ENCODE measurements around the gene NTNG2.

Gene NTNG2

DNA sequence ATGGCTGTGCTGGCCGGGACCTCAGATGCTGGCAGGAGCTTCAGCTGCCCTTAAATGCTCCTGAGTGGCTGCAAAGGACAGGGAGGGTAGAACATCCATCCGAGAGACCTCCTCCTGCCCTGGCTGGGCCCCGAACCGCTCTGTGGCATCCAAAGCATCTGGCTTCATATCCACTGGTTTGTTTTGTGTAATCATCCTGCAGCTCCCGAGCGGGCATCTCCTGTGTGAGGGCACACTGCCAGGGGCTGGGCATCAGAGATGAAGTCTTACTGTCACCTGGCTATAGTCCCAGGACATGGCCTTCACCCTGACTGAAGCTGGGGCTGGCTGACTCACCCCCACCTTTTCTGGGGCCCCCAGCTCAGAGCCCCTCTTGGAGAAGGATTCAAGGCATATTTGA, 18.5 kb upstream of the NTNG2 start:
- H3K9me2 ChIP-seq (replicated peaks; ENCODE audit: low read depth, low read length) = no peaks in the 10 kb centered on the region
- H3K79me2 ChIP-seq (ENCODE audit: insufficient read depth, low read length) = no peaks in the 10 kb centered on the region
- H3K9ac ChIP-seq (ENCODE audit: low read depth, low read length, poor library complexity, severe bottlenecking) = no peak overlapping the region
- no peaks in the 10 kb centered on the region for H3K9me3 ChIP-seq (ENCODE audit: insufficient read depth, low read depth, low read length)
- TF ChIP-seq, protein P1, sequence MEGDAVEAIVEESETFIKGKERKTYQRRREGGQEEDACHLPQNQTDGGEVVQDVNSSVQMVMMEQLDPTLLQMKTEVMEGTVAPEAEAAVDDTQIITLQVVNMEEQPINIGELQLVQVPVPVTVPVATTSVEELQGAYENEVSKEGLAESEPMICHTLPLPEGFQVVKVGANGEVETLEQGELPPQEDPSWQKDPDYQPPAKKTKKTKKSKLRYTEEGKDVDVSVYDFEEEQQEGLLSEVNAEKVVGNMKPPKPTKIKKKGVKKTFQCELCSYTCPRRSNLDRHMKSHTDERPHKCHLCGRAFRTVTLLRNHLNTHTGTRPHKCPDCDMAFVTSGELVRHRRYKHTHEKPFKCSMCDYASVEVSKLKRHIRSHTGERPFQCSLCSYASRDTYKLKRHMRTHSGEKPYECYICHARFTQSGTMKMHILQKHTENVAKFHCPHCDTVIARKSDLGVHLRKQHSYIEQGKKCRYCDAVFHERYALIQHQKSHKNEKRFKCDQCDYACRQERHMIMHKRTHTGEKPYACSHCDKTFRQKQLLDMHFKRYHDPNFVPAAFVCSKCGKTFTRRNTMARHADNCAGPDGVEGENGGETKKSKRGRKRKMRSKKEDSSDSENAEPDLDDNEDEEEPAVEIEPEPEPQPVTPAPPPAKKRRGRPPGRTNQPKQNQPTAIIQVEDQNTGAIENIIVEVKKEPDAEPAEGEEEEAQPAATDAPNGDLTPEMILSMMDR (conservative IDR thresholded peaks at IDR 0.05; ENCODE audit: low read length) = no peak
- TF ChIP-seq EZH2phosphoT487 (IDR thresholded peaks at IDR 0.05; ENCODE audit: borderline replicate concordance) = no peak
- no peaks in the 10 kb centered on the region for H3F3A ChIP-seq (ENCODE audit: low read depth)
- H4K20me1 ChIP-seq (ENCODE audit: insufficient read depth, low read length, poor library complexity, severe bottlenecking) = no peaks in the 10 kb centered on the region
- H3K4me3 ChIP-seq (ENCODE audit: low read length, poor library complexity, severe bottlenecking) = no peak overlapping the region
- no peaks in the 10 kb centered on the region for H3K4me1 ChIP-seq (ENCODE audit: insufficient read depth, low read length, poor library complexity, severe bottlenecking)
- no peak overlapping the region for H3K4me2 ChIP-seq (ENCODE audit: low read depth, low read length, poor library complexity, severe bottlenecking)
- no peaks in the 10 kb centered on the region for H3K27me3 ChIP-seq (ENCODE audit: insufficient read depth, low read length, poor library complexity, severe bottlenecking)
- no peak overlapping the region for H2AFZ ChIP-seq (ENCODE audit: low read length)
- no peaks in the 10 kb centered on the region for H3K36me3 ChIP-seq (ENCODE audit: insufficient read depth, low read length)

DNA sequence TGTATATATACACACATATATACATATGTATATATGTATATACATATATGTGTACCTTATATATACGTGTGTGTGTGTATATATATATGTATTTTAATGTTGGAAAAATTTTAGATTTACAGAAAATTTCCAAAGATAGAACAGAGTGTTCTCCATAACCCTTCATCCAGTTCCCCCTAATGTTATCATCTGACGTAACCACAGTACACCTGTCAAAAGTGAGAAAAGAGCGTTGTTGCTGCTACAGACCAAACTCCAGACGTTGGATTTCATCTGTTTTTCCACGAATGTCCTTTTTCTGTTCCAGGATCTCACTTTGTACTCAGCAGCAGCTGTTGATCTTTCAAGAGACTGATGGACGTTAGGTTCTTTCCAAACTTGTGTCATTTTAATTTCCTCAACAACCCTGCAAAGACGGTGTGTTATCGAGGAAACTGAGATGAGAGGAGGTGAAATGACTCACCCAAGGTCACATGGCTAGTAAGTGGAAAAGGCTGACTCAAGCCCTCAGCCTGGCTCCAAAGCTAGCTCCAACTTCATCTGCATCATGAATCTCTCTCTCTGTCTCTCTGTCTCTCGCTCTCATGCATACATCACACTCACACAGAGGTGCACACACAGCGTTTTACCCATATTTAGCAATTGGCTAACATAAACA, 17.0 kb upstream of the NTNG2 start:
- no peaks in the 10 kb centered on the region for H3K79me2 ChIP-seq (ENCODE audit: insufficient read depth, low read length)
- H3K9ac ChIP-seq (ENCODE audit: low read depth, low read length, poor library complexity, severe bottlenecking) = no peak overlapping the region
- H2AFZ ChIP-seq (ENCODE audit: low read length) = no peak overlapping the region
- no peak for TF ChIP-seq EZH2phosphoT487 (IDR thresholded peaks at IDR 0.05; ENCODE audit: borderline replicate concordance)
- TF ChIP-seq, protein P1 (conservative IDR thresholded peaks at IDR 0.05; ENCODE audit: low read length) = no peak
- no peaks in the 10 kb centered on the region for H3K9me3 ChIP-seq (ENCODE audit: insufficient read depth, low read depth, low read length)
- no peaks in the 10 kb centered on the region for H3F3A ChIP-seq (ENCODE audit: low read depth)
- no peaks in the 10 kb centered on the region for H3K9me2 ChIP-seq (replicated peaks; ENCODE audit: low read depth, low read length)
- no peak overlapping the region for H3K4me3 ChIP-seq (ENCODE audit: low read length, poor library complexity, severe bottlenecking)
- H3K36me3 ChIP-seq (ENCODE audit: insufficient read depth, low read length) = no peaks in the 10 kb centered on the region
- H4K20me1 ChIP-seq (ENCODE audit: insufficient read depth, low read length, poor library complexity, severe bottlenecking) = no peaks in the 10 kb centered on the region
- H3K4me1 ChIP-seq (ENCODE audit: insufficient read depth, low read length, poor library complexity, severe bottlenecking) = no peaks in the 10 kb centered on the region
- no peak overlapping the region for H3K4me2 ChIP-seq (ENCODE audit: low read depth, low read length, poor library complexity, severe bottlenecking)
- no peaks in the 10 kb centered on the region for H3K27me3 ChIP-seq (ENCODE audit: insufficient read depth, low read length, poor library complexity, severe bottlenecking)

DNA sequence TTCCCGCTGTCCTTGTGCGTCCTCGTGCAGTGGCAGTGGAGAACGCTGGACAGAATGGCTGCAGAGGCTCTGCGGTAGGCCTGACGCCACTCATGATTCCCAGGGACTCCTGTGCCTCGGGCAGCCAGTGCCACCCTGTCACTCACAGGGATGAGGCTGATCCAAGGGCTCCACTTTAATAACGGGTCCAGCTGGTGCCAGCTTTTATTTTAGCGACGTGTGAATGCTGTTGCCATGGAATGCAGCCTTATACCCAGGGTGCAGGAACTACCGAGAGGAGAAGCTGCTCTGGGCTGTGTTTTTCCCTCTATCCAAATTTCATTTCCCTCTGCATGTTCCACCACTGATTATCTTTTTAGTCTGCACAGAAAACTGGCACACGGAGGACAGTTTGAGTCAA, 15.8 kb upstream of the NTNG2 start:
- no peaks in the 10 kb centered on the region for H3F3A ChIP-seq (ENCODE audit: low read depth)
- no peaks in the 10 kb centered on the region for H3K9me2 ChIP-seq (replicated peaks; ENCODE audit: low read depth, low read length)
- no peaks in the 10 kb centered on the region for H3K27me3 ChIP-seq (ENCODE audit: insufficient read depth, low read length, poor library complexity, severe bottlenecking)
- no peaks in the 10 kb centered on the region for H3K36me3 ChIP-seq (ENCODE audit: insufficient read depth, low read length)
- no peak for TF ChIP-seq EZH2phosphoT487 (IDR thresholded peaks at IDR 0.05; ENCODE audit: borderline replicate concordance)
- TF ChIP-seq, protein P1 (conservative IDR thresholded peaks at IDR 0.05; ENCODE audit: low read length) = no peak
- no peaks in the 10 kb centered on the region for H3K79me2 ChIP-seq (ENCODE audit: insufficient read depth, low read length)
- no peaks in the 10 kb centered on the region for H3K4me1 ChIP-seq (ENCODE audit: insufficient read depth, low read length, poor library complexity, severe bottlenecking)
- no peak overlapping the region for H3K4me2 ChIP-seq (ENCODE audit: low read depth, low read length, poor library complexity, severe bottlenecking)
- no peak overlapping the region for H2AFZ ChIP-seq (ENCODE audit: low read length)
- H3K9ac ChIP-seq (ENCODE audit: low read depth, low read length, poor library complexity, severe bottlenecking) = no peak overlapping the region
- H3K9me3 ChIP-seq (ENCODE audit: insufficient read depth, low read depth, low read length) = no peaks in the 10 kb centered on the region
- H4K20me1 ChIP-seq (ENCODE audit: insufficient read depth, low read length, poor library complexity, severe bottlenecking) = no peaks in the 10 kb centered on the region
- no peak overlapping the region for H3K4me3 ChIP-seq (ENCODE audit: low read length, poor library complexity, severe bottlenecking)

Measured in Loucy (cell line).